Measurements from ENCODE around the gene KRT79. TPM values are rescaled to one million over a fixed set of nuclear protein-coding genes. Genes with fewer than 3 reads are reported as not detected.

The KRT79 gene
- total RNA-seq, 1 donor from 2014 or later = not detected

GRCh38 chr12:52788192-52788875, 45.8 kb downstream of the KRT79 start:
- TF ChIP-seq, protein P1, sequence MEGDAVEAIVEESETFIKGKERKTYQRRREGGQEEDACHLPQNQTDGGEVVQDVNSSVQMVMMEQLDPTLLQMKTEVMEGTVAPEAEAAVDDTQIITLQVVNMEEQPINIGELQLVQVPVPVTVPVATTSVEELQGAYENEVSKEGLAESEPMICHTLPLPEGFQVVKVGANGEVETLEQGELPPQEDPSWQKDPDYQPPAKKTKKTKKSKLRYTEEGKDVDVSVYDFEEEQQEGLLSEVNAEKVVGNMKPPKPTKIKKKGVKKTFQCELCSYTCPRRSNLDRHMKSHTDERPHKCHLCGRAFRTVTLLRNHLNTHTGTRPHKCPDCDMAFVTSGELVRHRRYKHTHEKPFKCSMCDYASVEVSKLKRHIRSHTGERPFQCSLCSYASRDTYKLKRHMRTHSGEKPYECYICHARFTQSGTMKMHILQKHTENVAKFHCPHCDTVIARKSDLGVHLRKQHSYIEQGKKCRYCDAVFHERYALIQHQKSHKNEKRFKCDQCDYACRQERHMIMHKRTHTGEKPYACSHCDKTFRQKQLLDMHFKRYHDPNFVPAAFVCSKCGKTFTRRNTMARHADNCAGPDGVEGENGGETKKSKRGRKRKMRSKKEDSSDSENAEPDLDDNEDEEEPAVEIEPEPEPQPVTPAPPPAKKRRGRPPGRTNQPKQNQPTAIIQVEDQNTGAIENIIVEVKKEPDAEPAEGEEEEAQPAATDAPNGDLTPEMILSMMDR (conservative IDR thresholded peaks at IDR 0.05) = no peak
- Mint-ChIP-seq H3K4me1 (ENCODE audit: unreplicated experiment) (no peaks in the 10 kb centered on the region), H3K27me3 (peaks cover 42% of the 10 kb centered on the region), H3K36me3 (peaks cover 3% of the 10 kb centered on the region), H3K27ac (no peak overlapping the region), H3K4me3 (no peak overlapping the region), H3K9me3 (peaks cover 4% of the 10 kb centered on the region)
- no peak for DNase-seq (ENCODE audit: extremely low spot score, unreplicated experiment)

- H3K27ac Mint-ChIP-seq = no peak overlapping the region
- TF ChIP-seq, protein P1 (conservative IDR thresholded peaks at IDR 0.05) = no peak
- no peaks in the 10 kb centered on the region for H3K4me1 Mint-ChIP-seq (ENCODE audit: unreplicated experiment)
- no peak for DNase-seq (ENCODE audit: extremely low spot score, unreplicated experiment)
- peaks cover 4% of the 10 kb centered on the region for H3K9me3 Mint-ChIP-seq
- peak overlapping the region; percentile 20 for H3K4me3 Mint-ChIP-seq
- H3K36me3 Mint-ChIP-seq = peaks cover 3% of the 10 kb centered on the region
- H3K27me3 Mint-ChIP-seq = peaks cover 38% of the 10 kb centered on the region
These were observed 46.6 kb downstream of the KRT79 start for GRCh38 chr12:52787324-52788191.

GRCh38 chr12:52784909-52785308, 49.2 kb downstream of the KRT79 start:
- DNase-seq (ENCODE audit: extremely low spot score, unreplicated experiment) = no peak
- Mint-ChIP-seq H3K4me1 (ENCODE audit: unreplicated experiment) (no peaks in the 10 kb centered on the region), H3K4me3 (no peak overlapping the region), H3K9me3 (peaks cover 4% of the 10 kb centered on the region), H3K27me3 (peaks cover 38% of the 10 kb centered on the region), H3K27ac (no peak overlapping the region), H3K36me3 (no peaks in the 10 kb centered on the region)
- TF ChIP-seq, protein P1 (conservative IDR thresholded peaks at IDR 0.05) = no peak

- no peaks in the 10 kb centered on the region for H3K4me1 Mint-ChIP-seq (ENCODE audit: unreplicated experiment)
- H3K27me3 Mint-ChIP-seq = peaks cover 44% of the 10 kb centered on the region
- no peak for DNase-seq (ENCODE audit: extremely low spot score, unreplicated experiment)
- H3K36me3 Mint-ChIP-seq = no peaks in the 10 kb centered on the region
- H3K27ac Mint-ChIP-seq = no peak overlapping the region
- TF ChIP-seq, protein P1 (conservative IDR thresholded peaks at IDR 0.05) = no peak
- peaks cover 4% of the 10 kb centered on the region for H3K9me3 Mint-ChIP-seq
- H3K4me3 Mint-ChIP-seq = no peak overlapping the region
These were observed 50.4 kb downstream of the KRT79 start for GRCh38 chr12:52783563-52784316.

DNA sequence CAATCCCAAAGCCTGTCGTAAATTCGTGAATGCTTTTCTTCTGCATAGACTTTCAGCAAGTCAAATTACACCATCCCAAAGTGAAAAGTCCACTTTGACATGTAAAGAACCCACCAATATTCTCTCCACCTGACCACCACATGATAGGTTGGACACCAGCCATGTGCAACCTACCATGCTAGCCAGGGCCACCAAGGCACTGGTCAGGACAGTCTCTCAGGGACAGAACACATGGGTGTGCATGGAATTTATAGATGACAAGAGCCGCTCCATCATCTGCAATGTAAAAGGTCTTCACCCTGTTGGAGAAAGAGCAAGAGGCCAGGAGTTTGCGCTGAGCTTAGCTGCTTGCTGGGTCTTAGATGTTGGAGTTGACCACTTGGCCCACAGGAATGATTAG, 51.6 kb downstream of the KRT79 start:
- Mint-ChIP-seq H3K9me3 (peaks cover 4% of the 10 kb centered on the region), H3K27ac (no peak overlapping the region), H3K27me3 (peaks cover 43% of the 10 kb centered on the region), H3K36me3 (no peaks in the 10 kb centered on the region), H3K4me3 (no peak overlapping the region), H3K4me1 (ENCODE audit: unreplicated experiment) (no peaks in the 10 kb centered on the region)
- no peak for DNase-seq (ENCODE audit: extremely low spot score, unreplicated experiment)
- TF ChIP-seq, protein P1 (conservative IDR thresholded peaks at IDR 0.05) = no peak
